ENCODE data around the gene CALHM2.

CALHM2 gene

DNA sequence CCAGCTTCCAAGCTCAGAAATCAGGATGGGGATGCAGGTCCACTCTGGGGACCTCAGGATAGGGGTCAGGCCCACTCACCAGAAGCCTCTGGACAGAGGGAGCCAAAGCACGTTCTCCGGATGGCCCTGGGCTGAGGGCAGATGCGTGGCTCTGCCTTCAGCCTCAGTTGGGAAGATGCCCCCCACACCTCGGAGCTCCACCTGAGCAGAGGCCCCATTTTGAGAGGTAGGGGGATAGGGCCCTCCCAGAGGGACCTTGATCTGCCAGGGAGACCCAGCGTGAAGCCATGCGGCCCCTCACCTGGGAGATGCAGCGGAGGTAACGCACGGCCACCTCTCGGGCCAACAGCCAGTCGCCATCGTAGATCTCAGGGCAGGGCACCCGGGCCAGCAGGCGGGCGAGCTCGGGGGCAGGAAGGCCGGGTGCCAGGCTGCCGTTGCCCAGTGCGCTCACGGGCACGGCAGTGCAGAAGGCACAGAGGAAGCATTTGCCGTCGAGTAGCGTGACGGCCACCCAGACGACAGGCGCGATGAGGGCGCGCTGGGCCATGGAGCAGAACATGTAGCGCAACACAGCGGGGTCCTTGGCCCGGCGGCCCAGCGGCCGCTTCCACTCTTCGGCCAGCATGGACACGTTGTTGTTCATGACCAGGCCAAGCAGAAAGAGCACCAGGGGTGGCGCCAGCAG lies 5.9 kb upstream of the CALHM2 start:
- H3K27ac ChIP-seq (ENCODE audit: insufficient read depth in 1 of 2, low read depth in 1 of 2, low read length in 2 of 2, poor library complexity in 1 of 2, severe bottlenecking in 2 of 2) = no peak overlapping the region
- ChIA-PET POLR2A (no interaction called here), CTCF (interaction anchor here (1.1 to 1.7 kb wide), 2 partner anchors 42 kb away, joined by 3 to 4 read pairs; no protein-coding TSS in a partner anchor)

DNA sequence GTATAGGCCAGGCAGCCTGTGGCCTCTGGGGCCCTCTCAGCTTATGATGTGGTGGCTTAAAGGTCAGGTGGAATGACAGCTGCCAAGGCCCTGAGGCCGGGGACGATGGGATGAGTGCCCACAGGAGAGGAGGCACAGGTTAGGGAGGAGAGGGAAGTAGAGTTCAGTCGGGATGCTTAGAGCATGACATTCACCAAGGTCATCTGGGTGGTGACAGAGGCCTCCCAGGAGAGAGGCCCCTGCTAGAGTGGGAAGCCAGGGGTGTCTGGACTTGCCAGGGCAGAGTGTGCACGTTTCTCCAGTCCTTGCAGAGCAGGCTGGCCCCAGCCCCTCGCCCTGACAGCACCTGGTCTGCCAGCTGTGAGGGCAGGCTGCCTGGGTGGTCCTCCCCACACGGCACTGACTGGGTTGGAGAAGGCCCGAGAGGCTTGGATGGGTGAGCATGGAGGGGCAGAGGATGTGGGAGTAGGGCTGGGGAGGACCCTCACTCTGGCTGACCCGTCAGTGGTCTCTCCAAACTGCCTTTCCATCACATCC lies 5.1 kb upstream of the CALHM2 start:
- H3K36me3 ChIP-seq (ENCODE audit: control insufficient read depth in 4 of 4, insufficient read depth in 4 of 4, low read length in 3 of 4) = no peaks in the 10 kb centered on the region
- no peak overlapping the region for H3K4me3 ChIP-seq (ENCODE audit: control insufficient read depth in 1 of 7, extremely low read depth in 1 of 7, insufficient read depth in 4 of 7, low read depth in 2 of 7, low read length in 6 of 7)
- H3K9me3 ChIP-seq (ENCODE audit: control extremely low read depth in 1 of 5, control insufficient read depth in 4 of 5, insufficient read depth in 2 of 5, low read depth in 1 of 5, low read length in 4 of 5) = no peaks in the 10 kb centered on the region
- peaks cover 0 to 2% (median 0%) of the 10 kb centered on the region in 5 experiments for H3K27me3 ChIP-seq (replicated peaks in 2 of 5; ENCODE audit: control insufficient read depth in 4 of 5, insufficient read depth in 5 of 5, low read length in 4 of 5)
- 98% methylated on average over 5 of the region's 8 CpGs for WGBS (ENCODE audit: insufficient coverage)
- H3K27ac ChIP-seq (ENCODE audit: insufficient read depth in 1 of 2, low read depth in 1 of 2, low read length in 2 of 2, poor library complexity in 1 of 2, severe bottlenecking in 2 of 2) = no peak overlapping the region
- no peak for DNase-seq
- ChIA-PET CTCF (interaction anchor here (1.7 to 7.7 kb wide), 2 partner anchors 21 to 41 kb away, joined by 4 to 76 read pairs; partner anchors contain the start of gene CALHM3), POLR2A (no interaction called here)
- peaks cover 0 to 28% (median 16%) of the 10 kb centered on the region in 4 experiments for H3K4me1 ChIP-seq (ENCODE audit: control extremely low read depth in 1 of 4, control insufficient read depth in 4 of 4, insufficient read depth in 4 of 4, low read length in 3 of 4)

More for the DNA sequence above, 5.9 kb upstream of the CALHM2 start:
- peaks cover 0 to 21% (median 9%) of the 10 kb centered on the region in 4 experiments for H3K4me1 ChIP-seq (ENCODE audit: control extremely low read depth in 1 of 4, control insufficient read depth in 4 of 4, insufficient read depth in 4 of 4, low read length in 3 of 4)
- no peak for DNase-seq
- no peaks in the 10 kb centered on the region for H3K36me3 ChIP-seq (ENCODE audit: control insufficient read depth in 4 of 4, insufficient read depth in 4 of 4, low read length in 3 of 4)
- no peaks in the 10 kb centered on the region for H3K27me3 ChIP-seq (replicated peaks in 2 of 5; ENCODE audit: control insufficient read depth in 4 of 5, insufficient read depth in 5 of 5, low read length in 4 of 5)
- WGBS (ENCODE audit: insufficient coverage) = 96% methylated on average over 33 of the region's 39 CpGs
- H3K9me3 ChIP-seq (ENCODE audit: control extremely low read depth in 1 of 5, control insufficient read depth in 4 of 5, insufficient read depth in 2 of 5, low read depth in 1 of 5, low read length in 4 of 5) = no peaks in the 10 kb centered on the region
- no peak overlapping the region for H3K4me3 ChIP-seq (ENCODE audit: control insufficient read depth in 1 of 7, extremely low read depth in 1 of 7, insufficient read depth in 4 of 7, low read depth in 2 of 7, low read length in 6 of 7)

DNA sequence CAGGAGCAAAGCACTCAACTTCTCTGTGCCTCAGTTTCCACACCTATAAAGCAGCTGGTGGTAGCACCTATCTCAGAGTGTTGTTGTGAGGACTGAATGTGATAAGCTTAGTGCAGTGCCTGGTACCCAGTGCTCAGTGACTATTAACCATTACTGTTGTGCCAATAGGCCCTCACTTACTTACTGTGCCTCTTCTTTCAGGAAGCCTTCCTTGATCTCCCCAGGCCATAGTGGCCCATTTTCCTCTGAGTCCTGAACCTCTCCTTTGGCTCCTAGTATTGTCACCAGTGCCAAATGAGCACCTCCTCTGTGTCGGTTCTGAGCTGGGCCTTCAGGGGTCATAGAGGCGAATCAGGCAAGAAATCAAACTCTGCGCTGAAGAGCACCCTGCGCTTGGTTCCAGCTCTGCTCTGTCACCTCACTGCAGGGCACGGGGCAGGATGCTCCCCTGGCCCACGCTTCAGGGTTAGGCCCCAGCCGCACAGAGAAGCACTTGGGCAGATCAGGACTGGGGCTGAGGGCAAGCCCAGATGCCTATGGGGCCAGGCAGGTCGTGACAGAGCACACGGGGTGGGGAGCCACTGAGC lies 4.0 kb upstream of the CALHM2 start:
- ChIA-PET POLR2A (no interaction called here), CTCF (interaction anchor here (1.0 to 7.7 kb wide), 3 partner anchors 14 to 29 kb away, joined by 3 to 76 read pairs (median 3); partner anchors contain the start of gene CALHM3)
- H3K27me3 ChIP-seq (replicated peaks in 2 of 5; ENCODE audit: control insufficient read depth in 4 of 5, insufficient read depth in 5 of 5, low read length in 4 of 5) = peaks cover 0 to 2% (median 0%) of the 10 kb centered on the region in 5 experiments
- H3K36me3 ChIP-seq (ENCODE audit: control insufficient read depth in 4 of 4, insufficient read depth in 4 of 4, low read length in 3 of 4) = no peaks in the 10 kb centered on the region
- DNase-seq = no peak
- H3K9me3 ChIP-seq (ENCODE audit: control extremely low read depth in 1 of 5, control insufficient read depth in 4 of 5, insufficient read depth in 2 of 5, low read depth in 1 of 5, low read length in 4 of 5) = no peaks in the 10 kb centered on the region
- H3K4me3 ChIP-seq (ENCODE audit: control insufficient read depth in 1 of 7, extremely low read depth in 1 of 7, insufficient read depth in 4 of 7, low read depth in 2 of 7, low read length in 6 of 7) = no peak overlapping the region
- peaks cover 0 to 39% (median 25%) of the 10 kb centered on the region in 4 experiments for H3K4me1 ChIP-seq (ENCODE audit: control extremely low read depth in 1 of 4, control insufficient read depth in 4 of 4, insufficient read depth in 4 of 4, low read length in 3 of 4)
- no peak overlapping the region for H3K27ac ChIP-seq (ENCODE audit: insufficient read depth in 1 of 2, low read depth in 1 of 2, low read length in 2 of 2, poor library complexity in 1 of 2, severe bottlenecking in 2 of 2)
- WGBS (ENCODE audit: insufficient coverage) = 93% methylated on average over 6 of the region's 9 CpGs

DNA sequence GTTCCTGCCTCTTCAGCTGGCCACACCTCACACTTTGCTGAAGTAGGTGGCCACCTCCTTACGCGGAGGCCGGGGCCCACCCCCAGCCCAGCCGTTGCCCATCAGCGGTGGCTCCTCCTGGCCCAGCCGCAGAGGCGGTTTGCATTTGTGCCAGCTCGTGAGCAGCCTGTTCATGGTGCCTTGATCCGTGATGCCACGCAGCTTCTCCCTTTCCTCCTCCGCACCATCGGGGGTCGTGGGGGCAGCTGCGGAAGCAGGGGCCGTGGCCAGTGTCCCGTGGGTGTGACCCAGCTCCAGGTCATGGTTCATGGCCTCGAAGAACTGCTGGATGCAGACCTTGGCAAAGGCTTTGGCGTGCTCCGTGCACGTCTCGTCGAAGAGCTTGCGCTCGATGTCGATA lies 3.1 kb upstream of the CALHM2 start:
- 97% methylated on average over 25 of the region's 25 CpGs for WGBS (ENCODE audit: insufficient coverage)
- H3K27ac ChIP-seq (ENCODE audit: insufficient read depth in 1 of 2, low read depth in 1 of 2, low read length in 2 of 2, poor library complexity in 1 of 2, severe bottlenecking in 2 of 2) = no peak overlapping the region
- H3K9me3 ChIP-seq (ENCODE audit: control extremely low read depth in 1 of 5, control insufficient read depth in 4 of 5, insufficient read depth in 2 of 5, low read depth in 1 of 5, low read length in 4 of 5) = no peaks in the 10 kb centered on the region
- H3K4me1 ChIP-seq (ENCODE audit: control extremely low read depth in 1 of 4, control insufficient read depth in 4 of 4, insufficient read depth in 4 of 4, low read length in 3 of 4) = peaks cover 0 to 47% (median 35%) of the 10 kb centered on the region in 4 experiments
- no peak overlapping the region for H3K4me3 ChIP-seq (ENCODE audit: control insufficient read depth in 1 of 7, extremely low read depth in 1 of 7, insufficient read depth in 4 of 7, low read depth in 2 of 7, low read length in 6 of 7)
- POLR2A ChIA-PET = interaction anchor here (0.9 kb wide), 1 partner anchor 16 kb away, joined by 3 read pairs; no protein-coding TSS in a partner anchor
- CTCF ChIA-PET = interaction anchor here (0.6 to 7.7 kb wide), 4 partner anchors 15 to 37 kb away, joined by 3 to 76 read pairs (median 3); partner anchors contain the start of gene CALHM3
- H3K36me3 ChIP-seq (ENCODE audit: control insufficient read depth in 4 of 4, insufficient read depth in 4 of 4, low read length in 3 of 4) = peaks cover 0 to 2% (median under 1%) of the 10 kb centered on the region in 4 experiments
- no peak for DNase-seq
- H3K27me3 ChIP-seq (replicated peaks in 2 of 5; ENCODE audit: control insufficient read depth in 4 of 5, insufficient read depth in 5 of 5, low read length in 4 of 5) = peaks cover 0 to 2% (median 0%) of the 10 kb centered on the region in 5 experiments

DNA sequence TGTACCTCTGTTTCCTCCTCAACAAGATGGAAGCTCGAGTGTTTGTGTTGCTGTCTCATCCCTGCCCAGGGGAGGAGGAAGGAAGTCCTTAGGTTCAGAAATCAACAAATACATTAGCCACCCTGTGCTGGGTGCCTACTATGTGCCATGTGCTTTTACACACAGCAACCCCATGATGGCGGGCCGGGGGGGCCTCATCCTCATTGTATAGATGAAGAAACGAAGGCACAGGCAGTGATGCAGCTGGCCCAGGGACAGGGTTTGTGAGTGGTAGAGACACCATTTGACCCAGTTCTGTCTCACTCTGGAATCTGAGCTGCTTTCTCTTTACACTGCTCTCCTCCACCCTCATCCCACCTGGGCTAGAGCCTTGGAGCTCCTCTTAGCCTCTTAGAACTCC lies 1.9 kb upstream of the CALHM2 start:
- WGBS (ENCODE audit: insufficient coverage) = 100% methylated on average over 1 of the region's 4 CpGs
- no peak overlapping the region for H3K27ac ChIP-seq (ENCODE audit: insufficient read depth in 1 of 2, low read depth in 1 of 2, low read length in 2 of 2, poor library complexity in 1 of 2, severe bottlenecking in 2 of 2)
- no peak for DNase-seq
- H3K4me1 ChIP-seq (ENCODE audit: control extremely low read depth in 1 of 4, control insufficient read depth in 4 of 4, insufficient read depth in 4 of 4, low read length in 3 of 4) = peaks cover 0 to 43% (median 35%) of the 10 kb centered on the region in 4 experiments
- no peak overlapping the region for H3K4me3 ChIP-seq (ENCODE audit: control insufficient read depth in 1 of 7, extremely low read depth in 1 of 7, insufficient read depth in 4 of 7, low read depth in 2 of 7, low read length in 6 of 7)
- CTCF ChIA-PET = interaction anchor here (0.6 to 7.7 kb wide), 7 partner anchors 17 to 128 kb away, joined by 3 to 76 read pairs (median 3); partner anchors contain the start of gene CALHM3
- POLR2A ChIA-PET = interaction anchor here (0.6 to 0.9 kb wide), 2 partner anchors 17 to 21 kb away, joined by 3 to 4 read pairs; no protein-coding TSS in a partner anchor
- H3K36me3 ChIP-seq (ENCODE audit: control insufficient read depth in 4 of 4, insufficient read depth in 4 of 4, low read length in 3 of 4) = peaks cover 0 to 14% (median 10%) of the 10 kb centered on the region in 4 experiments
- no peaks in the 10 kb centered on the region for H3K9me3 ChIP-seq (ENCODE audit: control extremely low read depth in 1 of 5, control insufficient read depth in 4 of 5, insufficient read depth in 2 of 5, low read depth in 1 of 5, low read length in 4 of 5)
- peaks cover 0 to 2% (median 0%) of the 10 kb centered on the region in 5 experiments for H3K27me3 ChIP-seq (replicated peaks in 2 of 5; ENCODE audit: control insufficient read depth in 4 of 5, insufficient read depth in 5 of 5, low read length in 4 of 5)

DNA sequence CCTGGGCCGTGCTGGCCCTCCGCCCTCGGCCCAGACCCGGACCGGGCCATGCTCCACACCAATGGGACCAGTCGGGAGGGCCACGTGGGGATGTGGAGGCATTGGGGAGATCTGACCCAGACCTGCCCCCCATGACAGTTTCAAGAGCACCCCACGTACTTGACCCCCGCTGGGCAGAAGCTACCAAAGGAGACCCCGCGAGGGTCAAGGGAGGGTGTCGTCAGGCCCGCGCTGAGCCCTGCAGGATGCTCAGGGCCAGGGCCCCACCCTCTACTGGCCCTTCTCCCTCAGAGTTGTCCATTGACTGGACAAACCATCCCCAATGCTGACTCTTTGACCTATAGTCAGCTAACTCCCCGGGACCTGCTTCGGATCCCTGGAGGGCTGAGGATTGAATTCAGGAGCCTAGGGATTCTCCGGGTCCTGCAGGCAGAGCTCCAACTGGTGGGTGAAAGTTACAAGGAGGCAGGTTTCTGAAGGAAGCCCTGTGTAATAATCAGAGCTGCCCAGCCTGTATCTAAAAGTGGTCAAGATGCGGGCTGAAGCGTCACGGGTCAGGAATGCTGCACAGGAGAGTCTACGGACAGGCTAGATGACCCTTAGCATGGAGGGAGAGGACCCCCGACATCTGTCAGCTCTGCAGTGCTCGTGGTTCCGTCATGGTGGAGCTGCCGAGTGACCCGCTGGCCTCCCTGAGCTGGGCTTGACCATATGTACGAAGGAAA lies 498 bp upstream of the CALHM2 start:
- Histone ChIP-seq H3K36me3 (ENCODE audit: control insufficient read depth in 4 of 4, insufficient read depth in 4 of 4, low read length in 3 of 4) (peaks cover 0 to 22% (median 13%) of the 10 kb centered on the region in 4 experiments), H3K27ac (ENCODE audit: insufficient read depth in 1 of 2, low read depth in 1 of 2, low read length in 2 of 2, poor library complexity in 1 of 2, severe bottlenecking in 2 of 2) (no peak overlapping the region), H3K9me3 (ENCODE audit: control extremely low read depth in 1 of 5, control insufficient read depth in 4 of 5, insufficient read depth in 2 of 5, low read depth in 1 of 5, low read length in 4 of 5) (no peaks in the 10 kb centered on the region), H3K4me1 (ENCODE audit: control extremely low read depth in 1 of 4, control insufficient read depth in 4 of 4, insufficient read depth in 4 of 4, low read length in 3 of 4) (peaks cover 0 to 38% (median 33%) of the 10 kb centered on the region in 4 experiments), H3K27me3 (replicated peaks in 2 of 5; ENCODE audit: control insufficient read depth in 4 of 5, insufficient read depth in 5 of 5, low read length in 4 of 5) (peaks cover 0 to 2% (median 0%) of the 10 kb centered on the region in 5 experiments), H3K4me3 (ENCODE audit: control insufficient read depth in 1 of 7, extremely low read depth in 1 of 7, insufficient read depth in 4 of 7, low read depth in 2 of 7, low read length in 6 of 7) (peak overlapping the region; percentile 61 to 92 (median 72))
- 48% methylated on average over 22 of the region's 27 CpGs for WGBS (ENCODE audit: insufficient coverage)
- CTCF ChIA-PET = interaction anchor here (0.9 to 7.7 kb wide), 5 partner anchors 13 to 37 kb away, joined by 3 to 76 read pairs (median 6); partner anchors contain the start of gene CALHM3
- DNase-seq = no peak
- POLR2A ChIA-PET = interaction anchor here (1.0 to 1.2 kb wide), 2 partner anchors 15 to 18 kb away, joined by 4 read pairs; no protein-coding TSS in a partner anchor
